Left kidney (tissue), 2 donors: Measurements from ENCODE around the gene CACNA1B. TPM values are rescaled to one million over a fixed set of nuclear protein-coding genes. Genes with fewer than 3 reads are reported as not detected.
"Not testable (repeated sequence)": the region's sequence is repeated elsewhere in the genome, so short reads cannot be mapped to it uniquely, and the experiment has no call there.

Experiments used
- DNase-seq: peaks from one replicate; pipeline ENCODE4 v3.0.0-alpha.2; 2013
- polyA plus RNA-seq: library from polyadenylated mRNA; unstranded; fragments of 120-200 nt; gene quantifications from one replicate; pipeline ENCODE4 v1.2.1, GENCODE V29; 2013; ENCODE audit not compliant: insufficient read length

The CACNA1B gene
- polyA plus RNA-seq, 1 donor = 0.52 TPM

GRCh38 chr9:137888621-137889020 is 11.0 kb downstream of the CACNA1B start:
- not testable (repeated sequence) for DNase-seq

- DNase-seq = not testable (repeated sequence)
These were observed 12.4 kb downstream of the CACNA1B start for GRCh38 chr9:137889966-137890365.

GRCh38 chr9:137890768-137891587 is 13.4 kb downstream of the CACNA1B start:
- not testable (repeated sequence) for DNase-seq

- no peak for DNase-seq
These were observed 14.2 kb downstream of the CACNA1B start for GRCh38 chr9:137891588-137892423.

- DNase-seq = no peak
These were observed 15.0 kb downstream of the CACNA1B start for GRCh38 chr9:137892424-137893191.

GRCh38 chr9:137893670-137894069 is 16.1 kb downstream of the CACNA1B start:
- DNase-seq = no peak

- DNase-seq = no peak
These were observed 22.2 kb downstream of the CACNA1B start for GRCh38 chr9:137899551-137900360.

GRCh38 chr9:137900584-137901310 is 23.2 kb downstream of the CACNA1B start:
- no peak for DNase-seq

GRCh38 chr9:137902646-137903045 is 25.1 kb downstream of the CACNA1B start:
- no peak for DNase-seq

GRCh38 chr9:137905740-137906139 is 28.2 kb downstream of the CACNA1B start:
- DNase-seq = no peak

- no peak for DNase-seq
These were observed 30.2 kb downstream of the CACNA1B start for GRCh38 chr9:137907776-137908175.

GRCh38 chr9:137912671-137913070 is 35.1 kb downstream of the CACNA1B start:
- DNase-seq = no peak

GRCh38 chr9:137913132-137913531 is 35.5 kb downstream of the CACNA1B start:
- no peak for DNase-seq

GRCh38 chr9:137913771-137914767 is 36.5 kb downstream of the CACNA1B start:
- no peak for DNase-seq

- no peak for DNase-seq
These were observed 39.0 kb downstream of the CACNA1B start for GRCh38 chr9:137916540-137916939.

- no peak for DNase-seq
These were observed 39.5 kb downstream of the CACNA1B start for GRCh38 chr9:137917116-137917515.

GRCh38 chr9:137917795-137918194 is 40.2 kb downstream of the CACNA1B start:
- no peak for DNase-seq

- peak; percentile 26 for DNase-seq
These were observed 40.9 kb downstream of the CACNA1B start for GRCh38 chr9:137918331-137919094.

GRCh38 chr9:137919095-137919465 is 41.5 kb downstream of the CACNA1B start:
- no peak for DNase-seq
